MM.1S (cell line): ENCODE results near the gene CYP2S1.

ENCODE experiments used
- DNase-seq: peaks from one replicate; pipeline ENCODE4 v3.0.0-alpha.2; 2015
- H2AFZ ChIP-seq: fragments of 300-600 bp; sonication (generic); 2 replicates; pipeline ENCODE4 v1.6.0; 2016; ENCODE audit warnings: antibody characterized with exemption, low read length
- H3F3A ChIP-seq: fragments of 300-600 bp; sonication (generic); 2 replicates; pipeline ENCODE4 v1.6.1; 2016; ENCODE audit warnings: mild to moderate bottlenecking, antibody characterized with exemption, low read length, moderate library complexity, mixed read lengths; ENCODE audit not compliant: insufficient read depth
- H3K27ac ChIP-seq: fragments of 300-600 bp; sonication (generic); 2 replicates; pipeline ENCODE4 v1.5.1; 2016; ENCODE audit warnings: mild to moderate bottlenecking, low read length
- H3K27me3 ChIP-seq: fragments of 300-600 bp; sonication (generic); replicated peaks from 2 replicates; pipeline ENCODE4 v1.6.0; 2016; ENCODE audit warnings: low read length; ENCODE audit not compliant: insufficient read depth
- H3K36me3 ChIP-seq: fragments of 300-600 bp; sonication (generic); replicated peaks from 2 replicates; pipeline ENCODE4 v1.6.1; 2016; ENCODE audit warnings: mild to moderate bottlenecking, low read length, mixed read lengths; ENCODE audit not compliant: insufficient read depth
- H3K4me1 ChIP-seq: fragments of 300-600 bp; sonication (generic); 2 replicates; pipeline ENCODE4 v1.6.1; 2016; ENCODE audit warnings: low read length, mixed read lengths
- H3K4me2 ChIP-seq: fragments of 300-600 bp; sonication (generic); 2 replicates; pipeline ENCODE4 v1.6.0; 2016; ENCODE audit warnings: low read depth, low read length
- H3K4me3 ChIP-seq: fragments of 300-600 bp; sonication (generic); 2 replicates; pipeline ENCODE4 v1.5.1; 2016; ENCODE audit warnings: low read length, mixed read lengths
- H3K79me2 ChIP-seq: fragments of 300-600 bp; sonication (generic); 2 replicates; pipeline ENCODE4 v1.6.1; 2016; ENCODE audit warnings: mixed run types, low read length, mixed read lengths
- H3K9ac ChIP-seq: fragments of 300-600 bp; sonication (generic); 2 replicates; pipeline ENCODE4 v1.6.1; 2016; ENCODE audit warnings: low read length, mixed read lengths
- H3K9me2 ChIP-seq: fragments of 300-600 bp; sonication (generic); replicated peaks from 2 replicates; pipeline ENCODE4 v1.6.1; 2016; ENCODE audit warnings: mild to moderate bottlenecking, low read length, mixed read lengths; ENCODE audit not compliant: insufficient read depth
- H3K9me3 ChIP-seq: fragments of 300-600 bp; sonication (generic); replicated peaks from 2 replicates; pipeline ENCODE4 v1.6.1; 2016; ENCODE audit warnings: mild to moderate bottlenecking, low read length, mixed read lengths; ENCODE audit not compliant: insufficient read depth
- H4K20me1 ChIP-seq: fragments of 300-600 bp; sonication (generic); 2 replicates; pipeline ENCODE4 v1.6.1; 2016; ENCODE audit warnings: mild to moderate bottlenecking, low read length, moderate library complexity, mixed read lengths; ENCODE audit not compliant: insufficient read depth
- EZH2 ChIP-seq: fragments of 300-600 bp; sonication (generic); optimal IDR thresholded peaks from 2 replicates; pipeline ENCODE3; 2017; ENCODE audit warnings: low read depth, mild to moderate bottlenecking, antibody characterized with exemption, low read length, mixed read lengths
- EZH2phosphoT487 ChIP-seq: fragments of 300-600 bp; sonication (generic); IDR thresholded peaks from 2 replicates; pipeline ENCODE4 v1.6.1; 2018; ENCODE audit warnings: antibody characterized with exemption, low read length
- TF ChIP-seq, protein P1 (sequence below): fragments of 300-600 bp; sonication (generic); IDR thresholded peaks from 2 replicates; pipeline ENCODE4 v1.5.1; 2016; ENCODE audit warnings: antibody characterized with exemption, low read length, mixed read lengths

Gene CYP2S1

GRCh38 chr19:41234512-41235168 lies 41.6 kb downstream of the CYP2S1 start:
- H3K9ac ChIP-seq: no peak overlapping the region
- H3K27me3 ChIP-seq: peaks cover 48% of the 10 kb centered on the region
- H3K36me3 ChIP-seq: no peaks in the 10 kb centered on the region
- H3K9me2 ChIP-seq: no peaks in the 10 kb centered on the region
- no peak overlapping the region for H3K27ac ChIP-seq
- no peaks in the 10 kb centered on the region for H3K9me3 ChIP-seq
- H2AFZ ChIP-seq: no peak overlapping the region
- no peak for DNase-seq
- no peaks in the 10 kb centered on the region for H3F3A ChIP-seq
- no peaks in the 10 kb centered on the region for H3K79me2 ChIP-seq
- no peaks in the 10 kb centered on the region for H3K4me1 ChIP-seq
- H3K4me2 ChIP-seq: no peak overlapping the region
- TF ChIP-seq, protein P1, sequence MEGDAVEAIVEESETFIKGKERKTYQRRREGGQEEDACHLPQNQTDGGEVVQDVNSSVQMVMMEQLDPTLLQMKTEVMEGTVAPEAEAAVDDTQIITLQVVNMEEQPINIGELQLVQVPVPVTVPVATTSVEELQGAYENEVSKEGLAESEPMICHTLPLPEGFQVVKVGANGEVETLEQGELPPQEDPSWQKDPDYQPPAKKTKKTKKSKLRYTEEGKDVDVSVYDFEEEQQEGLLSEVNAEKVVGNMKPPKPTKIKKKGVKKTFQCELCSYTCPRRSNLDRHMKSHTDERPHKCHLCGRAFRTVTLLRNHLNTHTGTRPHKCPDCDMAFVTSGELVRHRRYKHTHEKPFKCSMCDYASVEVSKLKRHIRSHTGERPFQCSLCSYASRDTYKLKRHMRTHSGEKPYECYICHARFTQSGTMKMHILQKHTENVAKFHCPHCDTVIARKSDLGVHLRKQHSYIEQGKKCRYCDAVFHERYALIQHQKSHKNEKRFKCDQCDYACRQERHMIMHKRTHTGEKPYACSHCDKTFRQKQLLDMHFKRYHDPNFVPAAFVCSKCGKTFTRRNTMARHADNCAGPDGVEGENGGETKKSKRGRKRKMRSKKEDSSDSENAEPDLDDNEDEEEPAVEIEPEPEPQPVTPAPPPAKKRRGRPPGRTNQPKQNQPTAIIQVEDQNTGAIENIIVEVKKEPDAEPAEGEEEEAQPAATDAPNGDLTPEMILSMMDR: no peak
- TF ChIP-seq EZH2 (no peak), EZH2phosphoT487 (no peak)
- no peaks in the 10 kb centered on the region for H4K20me1 ChIP-seq
- no peak overlapping the region for H3K4me3 ChIP-seq

DNA sequence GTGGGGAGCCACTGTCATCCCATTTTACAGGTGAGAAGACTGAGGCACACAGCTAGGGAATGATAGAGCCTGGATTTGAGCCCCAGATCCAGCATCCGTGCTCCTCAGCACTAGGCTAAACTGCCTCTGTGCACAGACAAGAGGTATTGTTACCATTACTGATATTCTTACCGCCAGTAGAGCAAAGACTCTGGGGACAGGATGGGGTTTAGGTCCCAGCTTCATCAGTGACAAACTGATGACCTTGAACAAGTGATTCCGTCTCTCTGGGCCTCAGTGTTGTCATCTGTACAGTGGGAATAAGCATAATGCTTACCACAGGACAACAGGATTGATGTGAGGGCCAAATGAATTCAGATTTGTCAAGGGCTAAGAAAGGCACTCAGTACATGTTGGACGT lies 42.5 kb downstream of the CYP2S1 start:
- no peak overlapping the region for H3K9ac ChIP-seq
- no peak overlapping the region for H3K4me2 ChIP-seq
- no peaks in the 10 kb centered on the region for H3F3A ChIP-seq
- DNase-seq: no peak
- no peak overlapping the region for H2AFZ ChIP-seq
- H4K20me1 ChIP-seq: no peaks in the 10 kb centered on the region
- H3K9me3 ChIP-seq: no peaks in the 10 kb centered on the region
- H3K79me2 ChIP-seq: no peaks in the 10 kb centered on the region
- H3K27ac ChIP-seq: no peak overlapping the region
- H3K9me2 ChIP-seq: no peaks in the 10 kb centered on the region
- TF ChIP-seq EZH2phosphoT487: no peak
- TF ChIP-seq, protein P1: no peak
- TF ChIP-seq EZH2: no peak
- H3K4me1 ChIP-seq: no peaks in the 10 kb centered on the region
- H3K36me3 ChIP-seq: no peaks in the 10 kb centered on the region
- peaks cover 46% of the 10 kb centered on the region for H3K27me3 ChIP-seq
- no peak overlapping the region for H3K4me3 ChIP-seq

DNA sequence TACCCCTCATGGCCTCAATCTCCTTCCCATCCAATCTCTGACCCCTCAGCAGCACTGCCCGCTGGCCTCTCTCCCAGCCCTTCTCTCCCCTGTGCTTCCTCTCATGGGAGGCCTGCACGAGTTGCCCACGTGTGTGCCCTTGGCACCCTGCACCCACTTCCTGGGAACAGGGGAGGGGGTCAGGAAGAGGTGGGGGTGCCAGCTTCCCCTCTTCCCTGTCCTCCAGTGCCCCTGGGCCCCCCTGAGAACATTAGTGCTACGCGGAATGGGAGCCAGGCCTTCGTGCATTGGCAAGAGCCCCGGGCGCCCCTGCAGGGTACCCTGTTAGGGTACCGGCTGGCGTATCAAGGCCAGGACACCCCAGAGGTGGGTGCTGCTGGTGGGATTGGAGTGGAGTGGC lies 45.2 kb downstream of the CYP2S1 start:
- H3K9ac ChIP-seq: no peak overlapping the region
- H3K79me2 ChIP-seq: no peaks in the 10 kb centered on the region
- DNase-seq: no peak
- TF ChIP-seq EZH2phosphoT487: no peak
- TF ChIP-seq EZH2: no peak
- TF ChIP-seq, protein P1: no peak
- no peaks in the 10 kb centered on the region for H3K9me2 ChIP-seq
- H3K9me3 ChIP-seq: no peaks in the 10 kb centered on the region
- H4K20me1 ChIP-seq: no peaks in the 10 kb centered on the region
- no peaks in the 10 kb centered on the region for H3F3A ChIP-seq
- H3K4me1 ChIP-seq: no peaks in the 10 kb centered on the region
- no peak overlapping the region for H3K27ac ChIP-seq
- H3K4me3 ChIP-seq: no peak overlapping the region
- H3K4me2 ChIP-seq: no peak overlapping the region
- no peaks in the 10 kb centered on the region for H3K36me3 ChIP-seq
- H3K27me3 ChIP-seq: peaks cover 70% of the 10 kb centered on the region
- H2AFZ ChIP-seq: no peak overlapping the region
